ENCODE results near the gene PLAU.
A peak's percentile ranks its signal among the peaks of the same experiment; 100 is the strongest.
"Not testable (repeated sequence)": the region's sequence is repeated elsewhere in the genome, so short reads cannot be mapped to it uniquely, and the experiment has no call there.

PLAU gene

GRCh38 chr10:73886085-73886529 is 24.8 kb upstream of the PLAU start:
- TF ChIP-seq CTCF (IDR thresholded peaks at IDR 0.05; ENCODE audit: low read depth, low read length) = peak; percentile 82
- no peak overlapping the region for H3K4me3 ChIP-seq (replicated peaks in 1 of 2; ENCODE audit: low read depth in 2 of 2, low read length in 2 of 2)
- DNase-seq (ENCODE audit: low read depth in 2 of 2) = peak; percentile 87 to 88

GRCh38 chr10:73886661-73887293 is 24.2 kb upstream of the PLAU start:
- DNase-seq (ENCODE audit: low read depth in 2 of 2) = peak in 1 of 2 donors; percentile 36
- TF ChIP-seq CTCF (IDR thresholded peaks at IDR 0.05; ENCODE audit: low read depth, low read length) = no peak
- no peak overlapping the region for H3K4me3 ChIP-seq (replicated peaks in 1 of 2; ENCODE audit: low read depth in 2 of 2, low read length in 2 of 2)

- H3K4me3 ChIP-seq (replicated peaks in 1 of 2; ENCODE audit: low read depth in 2 of 2, low read length in 2 of 2) = peak overlapping the region in 1 of 2 donors; percentile 5
- no peak for TF ChIP-seq CTCF (IDR thresholded peaks at IDR 0.05; ENCODE audit: low read depth, low read length)
- peak; percentile 92 to 95 for DNase-seq (ENCODE audit: low read depth in 2 of 2)
Observed at GRCh38 chr10:73887294-73888039, 23.5 kb upstream of the PLAU start.

GRCh38 chr10:73888514-73888913 is 22.4 kb upstream of the PLAU start:
- H3K4me3 ChIP-seq (replicated peaks in 1 of 2; ENCODE audit: low read depth in 2 of 2, low read length in 2 of 2) = no peak overlapping the region

GRCh38 chr10:73889014-73889413 is 21.9 kb upstream of the PLAU start:
- H3K4me3 ChIP-seq (replicated peaks in 1 of 2; ENCODE audit: low read depth in 2 of 2, low read length in 2 of 2) = no peak overlapping the region
- TF ChIP-seq CTCF (IDR thresholded peaks at IDR 0.05; ENCODE audit: low read depth, low read length) = no peak
- peak in 1 of 2 donors; percentile 89 for DNase-seq (ENCODE audit: low read depth in 2 of 2)

More at GRCh38 chr10:73888514-73888913, 22.4 kb upstream of the PLAU start:
- peak in 1 of 2 donors; percentile 30 for DNase-seq (ENCODE audit: low read depth in 2 of 2)
- TF ChIP-seq CTCF (IDR thresholded peaks at IDR 0.05; ENCODE audit: low read depth, low read length) = no peak

GRCh38 chr10:73889416-73889815 is 21.5 kb upstream of the PLAU start:
- peak in 1 of 2 donors; percentile 37 for DNase-seq (ENCODE audit: low read depth in 2 of 2)

GRCh38 chr10:73890261-73890660 is 20.7 kb upstream of the PLAU start:
- H3K4me3 ChIP-seq (replicated peaks in 1 of 2; ENCODE audit: low read depth in 2 of 2, low read length in 2 of 2) = no peak overlapping the region
- TF ChIP-seq CTCF (IDR thresholded peaks at IDR 0.05; ENCODE audit: low read depth, low read length) = no peak
- no peak for DNase-seq (ENCODE audit: low read depth in 2 of 2)

More at GRCh38 chr10:73889416-73889815, 21.5 kb upstream of the PLAU start:
- not testable (repeated sequence) for H3K4me3 ChIP-seq (replicated peaks in 1 of 2; ENCODE audit: low read depth in 2 of 2, low read length in 2 of 2)

GRCh38 chr10:73890830-73891229 is 20.1 kb upstream of the PLAU start:
- H3K4me3 ChIP-seq (replicated peaks in 1 of 2; ENCODE audit: low read depth in 2 of 2, low read length in 2 of 2) = not testable (repeated sequence)

More at GRCh38 chr10:73890830-73891229, 20.1 kb upstream of the PLAU start:
- DNase-seq (ENCODE audit: low read depth in 2 of 2) = not testable (repeated sequence)

Measured in cardiac fibroblast (primary cell).